SW 1271 (cell line): Measurements from ENCODE around the gene OSTC.

ENCODE experiments used
- DNase-seq, 2 experiments: peaks; one replicate each; lab custom pipeline; 2025; lab: John Stamatoyannopoulos, UW

OSTC gene

DNA sequence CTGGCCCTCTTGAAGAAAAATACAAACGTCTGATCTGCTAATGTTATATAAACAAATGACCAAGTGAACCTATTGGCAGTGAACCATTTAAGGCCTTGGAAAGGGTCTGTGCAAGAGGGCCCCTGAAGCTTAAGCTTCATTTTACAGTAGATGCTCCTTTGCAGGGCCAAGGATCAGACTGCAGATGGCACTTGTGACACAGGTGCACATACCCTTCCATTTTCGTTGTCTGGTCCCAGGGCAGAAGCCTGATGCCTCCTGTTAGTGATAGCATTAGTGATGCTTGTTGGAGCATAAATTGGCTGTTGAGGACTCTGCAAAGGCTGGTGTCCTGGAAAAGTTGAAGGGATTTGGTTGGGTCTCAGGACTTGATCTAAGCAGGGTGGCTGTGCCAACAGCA lies 65.9 kb downstream of the OSTC start:
- no peak for DNase-seq

DNA sequence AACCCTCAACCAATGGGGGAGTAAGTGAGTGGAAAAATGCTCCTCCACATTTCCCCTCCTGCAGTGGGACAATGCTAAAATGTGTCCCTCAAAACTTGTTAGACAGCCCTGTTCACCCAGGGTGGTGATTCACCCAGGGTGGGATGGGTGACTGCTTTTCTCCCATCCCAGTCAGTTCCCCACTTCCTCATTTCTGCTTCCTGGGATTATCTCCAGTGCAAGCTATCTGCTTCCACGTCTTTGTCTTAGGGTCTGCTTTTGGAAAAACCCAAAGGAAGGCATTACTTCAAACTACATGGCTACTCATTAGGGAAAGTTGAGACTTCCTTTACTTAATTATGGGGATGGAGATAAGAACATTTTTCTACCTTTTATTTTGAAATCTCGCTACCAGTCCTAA lies 67.0 kb downstream of the OSTC start:
- no peak for DNase-seq
